Natural killer cell (primary cell): ENCODE measurements around the gene INPP5A. TPM values are rescaled to one million over a fixed set of nuclear protein-coding genes. Genes with fewer than 3 reads are reported as not detected.

ENCODE experiments used
- ATAC-seq, 3 donors: fragments of 150-1000 bp in 2 of 3; fragments of 200-7000 bp in 1 of 3; cut with Tn5 transposase; 1 replicate in 1 of 3; 2 replicates in 2 of 3; pipeline ENCODE4 v1.10.0; 2021; ENCODE audit warnings: mild to moderate bottlenecking in 2 of 3, moderate library complexity in 2 of 3
- DNase-seq, 2 donors: peaks; one replicate each; pipeline versions ENCODE4 v3.0.0 to v3.0.0-alpha.2; 2013 to 2021; ENCODE audit warnings: mixed read lengths in 1 of 2
- H3K27ac ChIP-seq: one replicate; pipeline ENCODE4 v1.5.1; 2013; ENCODE audit warnings: mild to moderate bottlenecking, low read length
- H3K27me3 ChIP-seq: one replicate; pipeline ENCODE4 v1.6.1; 2013; ENCODE audit warnings: low read length; ENCODE audit not compliant: control insufficient read depth, insufficient read depth
- H3K36me3 ChIP-seq: one replicate; pipeline ENCODE4 v1.6.1; 2013; ENCODE audit warnings: low read length; ENCODE audit not compliant: control insufficient read depth, insufficient read depth
- H3K4me1 ChIP-seq: one replicate; pipeline ENCODE4 v1.6.1; 2013; ENCODE audit warnings: low read length; ENCODE audit not compliant: control insufficient read depth, insufficient read depth
- H3K4me3 ChIP-seq: one replicate; pipeline ENCODE4 v1.5.1; 2013; ENCODE audit warnings: low read length
- H3K9me3 ChIP-seq: one replicate; pipeline ENCODE4 v1.6.1; 2013; ENCODE audit warnings: low read length; ENCODE audit not compliant: control insufficient read depth, insufficient read depth
- H3K27ac Mint-ChIP-seq, 2 donors: one replicate each; pipeline ENCODE4 v1.8.0; 2022; ENCODE audit warnings: mild to moderate bottlenecking in 2 of 2, mixed read lengths in 2 of 2, moderate library complexity in 1 of 2
- H3K27me3 Mint-ChIP-seq, 2 donors: one replicate each; pipeline ENCODE4 v1.8.0; 2022; ENCODE audit warnings: low read depth in 2 of 2, mixed read lengths in 2 of 2
- H3K36me3 Mint-ChIP-seq: one replicate; pipeline ENCODE4 v1.8.0; 2022; ENCODE audit warnings: mixed read lengths
- H3K4me1 Mint-ChIP-seq, 2 donors: one replicate each; pipeline ENCODE4 v1.8.0; 2022; ENCODE audit warnings: mixed read lengths in 2 of 2
- H3K4me3 Mint-ChIP-seq: one replicate; pipeline ENCODE4 v1.8.0; 2022; ENCODE audit warnings: mild to moderate bottlenecking, moderate library complexity, mixed read lengths
- H3K9me3 Mint-ChIP-seq, 2 donors: one replicate each; pipeline ENCODE4 v1.8.0; 2022; ENCODE audit warnings: mixed read lengths in 2 of 2
- WGBS: methylation state at CpG from one replicate; pipeline ENCODE4 v1.1.7; 2013; ENCODE audit warnings: missing lambda C conversion rate; ENCODE audit not compliant: insufficient coverage; 5-methylcytosine and 5-hydroxymethylcytosine counted together
- intact Hi-C: fragments of 100-400 bp; cut with micrococcal nuclease; formaldehyde crosslinking; loops from one replicate; pipeline ENCODE4 v1.14.2; 2022
- total RNA-seq, 4 donors: library from RNA; stranded (reverse); fragments of 120-200 nt in 1 of 4; gene quantifications; one replicate each; pipeline versions ENCODE4 v1.2.3 to v1.2.4, GENCODE V29; 2013 to 2022
- TF ChIP-seq, protein P1 (sequence below): fragments of 200-600 bp; IDR thresholded peaks from one replicate; pipeline ENCODE4 v1.8.0; 2022; ENCODE audit warnings: antibody characterized with exemption

The INPP5A gene
- total RNA-seq, 3 donors from 2014 or later (not counting 1 experiment from before 2014, with no cell fraction given): 12.6 to 38.6 (median 18.6) TPM

DNA sequence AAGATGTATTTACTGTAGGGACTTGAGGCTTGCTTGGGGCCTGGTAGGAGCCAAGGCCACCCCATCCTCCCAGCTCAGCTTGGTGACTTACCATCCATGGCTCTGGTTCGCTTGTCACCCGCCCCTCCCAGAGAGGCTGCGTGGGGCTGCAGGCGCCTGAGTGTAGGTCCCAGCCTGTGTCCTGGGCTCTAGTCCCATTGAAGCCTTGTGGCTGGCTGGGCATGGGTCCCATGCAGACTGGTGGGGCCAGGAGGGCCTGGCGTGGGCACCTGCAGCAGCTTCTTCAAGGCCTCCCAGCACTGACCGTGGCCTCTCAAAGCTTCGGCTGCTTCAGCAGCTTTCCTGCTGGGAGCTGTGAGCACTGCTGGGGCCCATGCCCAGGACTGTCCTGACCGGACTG lies 118.1 kb downstream of the INPP5A start:
- ATAC-seq (no peak), DNase-seq (no peak)
- intact Hi-C loops: loop anchor here (10.0 kb wide), 1 partner anchor 249 kb away; no protein-coding TSS in a partner anchor
- no peaks in the 10 kb centered on the region for H3K27me3 ChIP-seq
- Mint-ChIP-seq H3K27me3 (no peaks in the 10 kb centered on the region), H3K9me3 (no peaks in the 10 kb centered on the region), H3K4me1 (peaks cover 0 to 10% of the 10 kb centered on the region in 2 donors), H3K36me3 (no peaks in the 10 kb centered on the region), H3K27ac (no peak overlapping the region), H3K4me3 (no peak overlapping the region)
- no peak overlapping the region for H3K4me3 ChIP-seq
- H3K4me1 ChIP-seq: no peaks in the 10 kb centered on the region
- H3K27ac ChIP-seq: no peak overlapping the region
- H3K36me3 ChIP-seq: no peaks in the 10 kb centered on the region
- TF ChIP-seq, protein P1, sequence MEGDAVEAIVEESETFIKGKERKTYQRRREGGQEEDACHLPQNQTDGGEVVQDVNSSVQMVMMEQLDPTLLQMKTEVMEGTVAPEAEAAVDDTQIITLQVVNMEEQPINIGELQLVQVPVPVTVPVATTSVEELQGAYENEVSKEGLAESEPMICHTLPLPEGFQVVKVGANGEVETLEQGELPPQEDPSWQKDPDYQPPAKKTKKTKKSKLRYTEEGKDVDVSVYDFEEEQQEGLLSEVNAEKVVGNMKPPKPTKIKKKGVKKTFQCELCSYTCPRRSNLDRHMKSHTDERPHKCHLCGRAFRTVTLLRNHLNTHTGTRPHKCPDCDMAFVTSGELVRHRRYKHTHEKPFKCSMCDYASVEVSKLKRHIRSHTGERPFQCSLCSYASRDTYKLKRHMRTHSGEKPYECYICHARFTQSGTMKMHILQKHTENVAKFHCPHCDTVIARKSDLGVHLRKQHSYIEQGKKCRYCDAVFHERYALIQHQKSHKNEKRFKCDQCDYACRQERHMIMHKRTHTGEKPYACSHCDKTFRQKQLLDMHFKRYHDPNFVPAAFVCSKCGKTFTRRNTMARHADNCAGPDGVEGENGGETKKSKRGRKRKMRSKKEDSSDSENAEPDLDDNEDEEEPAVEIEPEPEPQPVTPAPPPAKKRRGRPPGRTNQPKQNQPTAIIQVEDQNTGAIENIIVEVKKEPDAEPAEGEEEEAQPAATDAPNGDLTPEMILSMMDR: no peak
- WGBS: 92% methylated on average over 8 of the region's 8 CpGs
- H3K9me3 ChIP-seq: no peaks in the 10 kb centered on the region

DNA sequence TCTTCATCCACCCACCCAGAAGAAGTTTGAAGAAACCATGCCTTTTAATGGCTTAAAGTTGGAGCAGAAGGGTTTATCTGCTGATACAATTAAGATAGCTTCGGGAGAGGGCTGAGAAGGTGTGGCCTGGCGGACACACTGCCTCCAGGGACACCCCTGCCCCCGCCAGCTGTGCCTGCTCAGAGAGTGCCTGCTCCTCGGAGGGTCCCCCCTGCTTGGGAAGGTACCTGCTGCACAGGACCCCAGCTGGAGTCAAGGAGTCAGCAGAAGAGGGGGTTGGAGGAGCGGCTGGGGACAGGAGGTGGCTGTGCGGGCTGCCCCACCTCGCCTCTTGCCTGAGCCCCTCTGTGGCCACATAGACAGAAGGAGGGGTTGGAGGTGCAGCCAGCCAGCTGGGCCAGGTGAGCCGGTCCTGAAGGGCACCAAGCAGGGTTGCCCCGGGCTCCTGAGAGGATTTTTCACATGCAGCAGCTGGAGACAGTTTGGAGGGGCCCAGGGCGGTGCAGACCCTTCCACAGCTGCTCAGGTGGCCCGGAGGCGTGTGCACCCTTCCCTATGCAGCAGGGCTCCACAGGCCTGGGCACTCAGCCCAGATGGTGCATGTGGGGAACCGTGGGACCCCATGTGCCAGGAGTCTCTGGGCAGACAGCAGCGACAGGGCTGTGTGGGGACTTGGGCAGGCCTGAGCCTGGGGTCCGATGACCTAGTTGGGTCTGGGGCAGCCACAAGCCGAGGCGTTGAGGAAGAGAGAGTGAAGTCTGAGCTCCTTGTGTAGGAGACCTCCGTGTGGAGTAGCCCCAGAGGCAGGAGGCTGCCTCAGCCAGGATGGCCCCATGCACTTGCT lies 118.9 kb downstream of the INPP5A start:
- Histone ChIP-seq H3K27me3 (no peaks in the 10 kb centered on the region), H3K4me3 (no peak overlapping the region), H3K9me3 (no peaks in the 10 kb centered on the region), H3K4me1 (no peaks in the 10 kb centered on the region), H3K27ac (no peak overlapping the region), H3K36me3 (no peaks in the 10 kb centered on the region)
- DNase-seq (no peak), ATAC-seq (no peak)
- Mint-ChIP-seq H3K4me1 (peaks cover 1 to 10% of the 10 kb centered on the region in 2 donors), H3K27me3 (no peaks in the 10 kb centered on the region), H3K4me3 (no peak overlapping the region), H3K36me3 (no peaks in the 10 kb centered on the region), H3K27ac (no peak overlapping the region), H3K9me3 (no peaks in the 10 kb centered on the region)
- 87% methylated on average over 18 of the region's 18 CpGs for WGBS
- intact Hi-C loops: loop anchor here (10.0 kb wide), 1 partner anchor 248 kb away; no protein-coding TSS in a partner anchor
- TF ChIP-seq, protein P1: no peak

DNA sequence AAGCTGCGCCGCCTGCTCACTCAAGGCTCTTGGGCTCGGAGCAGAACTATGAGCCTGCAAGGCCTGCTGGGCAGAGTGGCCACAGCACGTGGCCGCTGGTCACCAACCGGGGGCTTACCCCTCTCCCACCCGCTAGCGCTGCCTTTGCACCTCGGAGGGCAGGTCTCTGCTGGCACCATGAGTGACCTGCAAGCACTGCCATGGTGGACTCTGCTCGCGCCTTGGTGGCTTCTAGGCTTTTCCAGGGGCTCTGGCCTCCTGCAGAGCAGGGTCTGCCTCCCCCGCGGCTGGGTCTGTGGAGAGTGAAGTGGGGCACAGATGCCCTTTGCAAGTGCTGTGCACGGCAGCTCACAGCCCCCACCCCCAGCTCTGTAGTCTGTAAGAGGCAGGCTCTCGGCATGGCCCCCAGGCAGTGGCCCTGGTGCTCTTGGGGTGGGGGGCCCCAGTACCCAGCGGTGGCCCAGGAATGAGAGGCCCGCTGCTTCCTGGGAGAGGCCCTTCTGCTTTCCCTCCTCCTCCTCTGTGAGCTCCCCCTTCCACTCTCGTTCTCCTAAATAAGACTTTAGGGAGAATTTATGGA lies 119.6 kb downstream of the INPP5A start:
- intact Hi-C loops: loop anchor here (10.0 kb wide), 1 partner anchor 248 kb away; no protein-coding TSS in a partner anchor
- Histone ChIP-seq H3K4me3 (no peak overlapping the region), H3K4me1 (no peaks in the 10 kb centered on the region), H3K27me3 (no peaks in the 10 kb centered on the region), H3K27ac (no peak overlapping the region), H3K36me3 (no peaks in the 10 kb centered on the region), H3K9me3 (no peaks in the 10 kb centered on the region)
- Mint-ChIP-seq H3K27ac (no peak overlapping the region), H3K4me3 (no peak overlapping the region), H3K27me3 (no peaks in the 10 kb centered on the region), H3K36me3 (no peaks in the 10 kb centered on the region), H3K4me1 (peaks cover 7 to 11% of the 10 kb centered on the region in 2 donors), H3K9me3 (no peaks in the 10 kb centered on the region)
- ATAC-seq (no peak), DNase-seq (no peak)
- TF ChIP-seq, protein P1: no peak
- 97% methylated on average over 17 of the region's 18 CpGs for WGBS
